Breast epithelium (tissue), 3 donors: ENCODE data around the gene SLC31A1.

Experiments
- CTCF ChIP-seq, 3 donors: fragments of 450-650 bp; IDR thresholded peaks; one replicate each; pipeline ENCODE4 v1.5.1; 2016 to 2017; ENCODE audit warnings: antibody characterized with exemption in 3 of 3, mild to moderate bottlenecking in 3 of 3, moderate library complexity in 3 of 3
- POLR2A ChIP-seq: fragments of 450-650 bp; IDR thresholded peaks from one replicate; pipeline ENCODE4 v1.6.1; 2016; ENCODE audit warnings: antibody characterized with exemption, mild to moderate bottlenecking, moderate library complexity
- POLR2AphosphoS5 ChIP-seq, 3 donors: sonication (generic); formaldehyde crosslinking; IDR thresholded peaks; one replicate each; pipeline ENCODE4 v1.6.1; 2017; ENCODE audit warnings: antibody characterized with exemption in 3 of 3

- TF ChIP-seq POLR2A (no peak), CTCF (IDR thresholded peaks at IDR 0.05) (no peak), POLR2AphosphoS5 (IDR thresholded peaks at IDR 0.05) (no peak)
These were observed 1.1 kb downstream of the SLC31A1 start for GRCh38 chr9:113222482-113222841.
